ENCODE results near the gene BRD4.

Gene BRD4

GRCh38 chr19:15317392-15318071 is 14.8 kb downstream of the BRD4 start:
- no peak overlapping the region for H3K27ac ChIP-seq (ENCODE audit: low read length)
- ATAC-seq (ENCODE audit: insufficient read depth, low read depth) = no peak

GRCh38 chr19:15316498-15316897 is 15.8 kb downstream of the BRD4 start:
- no peaks in the 10 kb centered on the region for H3K27me3 ChIP-seq (ENCODE audit: insufficient read depth, low read length, poor library complexity)
- peaks cover 22% of the 10 kb centered on the region for H3K36me3 ChIP-seq (ENCODE audit: insufficient read depth, low read length)
- TF ChIP-seq CTCF (IDR thresholded peaks at IDR 0.05; ENCODE audit: borderline replicate concordance, extremely low read depth, low read length, poor library complexity, severe bottlenecking) (no peak), EZH2 (IDR thresholded peaks at IDR 0.05; ENCODE audit: borderline replicate concordance, low read depth, low read length, severe bottlenecking) (no peak)
- no peak for ATAC-seq (ENCODE audit: insufficient read depth, low read depth)
- peaks cover 95% of the 10 kb centered on the region for H4K20me1 ChIP-seq (ENCODE audit: insufficient read depth, low read length)
- H3K79me2 ChIP-seq (ENCODE audit: insufficient read depth, low read length) = peaks cover 100% of the 10 kb centered on the region
- H2AFZ ChIP-seq (ENCODE audit: low read depth, low read length) = no peak overlapping the region
- H3K4me3 ChIP-seq (ENCODE audit: low read depth in 1 of 2, low read length in 2 of 2) = no peak overlapping the region
- no peak overlapping the region for H3K9ac ChIP-seq (ENCODE audit: low read depth, low read length)
- no peak for DNase-seq
- no peak overlapping the region for H3K27ac ChIP-seq (ENCODE audit: low read length)
- no peak overlapping the region for H3K4me2 ChIP-seq (ENCODE audit: insufficient read depth, low read length)
- 0 out of 2 replicates have a peak, but pooled peaks cover 6% of the 10 kb centered on the region for H3K4me1 ChIP-seq (ENCODE audit: insufficient read depth, low read length)
- no peaks in the 10 kb centered on the region for H3K9me3 ChIP-seq (ENCODE audit: insufficient read depth, low read length, severe bottlenecking)

More at GRCh38 chr19:15317392-15318071, 14.8 kb downstream of the BRD4 start:
- Histone ChIP-seq H2AFZ (ENCODE audit: low read depth, low read length) (no peak overlapping the region), H4K20me1 (ENCODE audit: insufficient read depth, low read length) (peaks cover 92% of the 10 kb centered on the region), H3K27me3 (ENCODE audit: insufficient read depth, low read length, poor library complexity) (no peaks in the 10 kb centered on the region), H3K4me1 (ENCODE audit: insufficient read depth, low read length) (0 out of 2 replicates have a peak, but pooled peaks cover 6% of the 10 kb centered on the region), H3K9ac (ENCODE audit: low read depth, low read length) (no peak overlapping the region), H3K9me3 (ENCODE audit: insufficient read depth, low read length, severe bottlenecking) (no peaks in the 10 kb centered on the region), H3K79me2 (ENCODE audit: insufficient read depth, low read length) (peaks cover 98% of the 10 kb centered on the region), H3K4me3 (ENCODE audit: low read depth in 1 of 2, low read length in 2 of 2) (no peak overlapping the region), H3K4me2 (ENCODE audit: insufficient read depth, low read length) (no peak overlapping the region), H3K36me3 (ENCODE audit: insufficient read depth, low read length) (peaks cover 20% of the 10 kb centered on the region)
- DNase-seq = no peak
- no peak for TF ChIP-seq CTCF (IDR thresholded peaks at IDR 0.05; ENCODE audit: borderline replicate concordance, extremely low read depth, low read length, poor library complexity, severe bottlenecking)
- no peak for TF ChIP-seq EZH2 (IDR thresholded peaks at IDR 0.05; ENCODE audit: borderline replicate concordance, low read depth, low read length, severe bottlenecking)

- H3K9me3 ChIP-seq (ENCODE audit: insufficient read depth, low read length, severe bottlenecking) = no peaks in the 10 kb centered on the region
- no peak overlapping the region for H2AFZ ChIP-seq (ENCODE audit: low read depth, low read length)
- no peak overlapping the region for H3K27ac ChIP-seq (ENCODE audit: low read length)
- H3K4me1 ChIP-seq (ENCODE audit: insufficient read depth, low read length) = 0 out of 2 replicates have a peak, but pooled peaks cover 3% of the 10 kb centered on the region
- H3K4me2 ChIP-seq (ENCODE audit: insufficient read depth, low read length) = no peak overlapping the region
- H3K9ac ChIP-seq (ENCODE audit: low read depth, low read length) = no peak overlapping the region
- H3K36me3 ChIP-seq (ENCODE audit: insufficient read depth, low read length) = peaks cover 22% of the 10 kb centered on the region
- H3K79me2 ChIP-seq (ENCODE audit: insufficient read depth, low read length) = peaks cover 100% of the 10 kb centered on the region
- H3K27me3 ChIP-seq (ENCODE audit: insufficient read depth, low read length, poor library complexity) = no peaks in the 10 kb centered on the region
- H3K4me3 ChIP-seq (ENCODE audit: low read depth in 1 of 2, low read length in 2 of 2) = no peak overlapping the region
- TF ChIP-seq EZH2 (IDR thresholded peaks at IDR 0.05; ENCODE audit: borderline replicate concordance, low read depth, low read length, severe bottlenecking) = no peak
- TF ChIP-seq CTCF (IDR thresholded peaks at IDR 0.05; ENCODE audit: borderline replicate concordance, extremely low read depth, low read length, poor library complexity, severe bottlenecking) = no peak
- peaks cover 95% of the 10 kb centered on the region for H4K20me1 ChIP-seq (ENCODE audit: insufficient read depth, low read length)
- DNase-seq = no peak
- no peak for ATAC-seq (ENCODE audit: insufficient read depth, low read depth)
Observed at GRCh38 chr19:15315101-15315500, 17.2 kb downstream of the BRD4 start.

All from DND-41 (cell line).